Erythroblast (primary cell): ENCODE data around the gene RPL11.

Experiments used
- GATA1 ChIP-seq: IDR thresholded peaks from 2 replicates; pipeline ENCODE4 v1.6.1; 2011; ENCODE audit warnings: low read depth, mild to moderate bottlenecking, control low read depth, low read length, moderate library complexity
- POLR2A ChIP-seq: IDR thresholded peaks from 2 replicates; pipeline ENCODE4 v1.6.1; 2011; ENCODE audit warnings: mild to moderate bottlenecking, low read length

GRCh38 chr1:23646091-23646490 is 45.5 kb upstream of the RPL11 start:
- no peak for TF ChIP-seq POLR2A
- TF ChIP-seq GATA1 = no peak
